ENCODE measurements around the gene MAST2. TPM values are rescaled to one million over a fixed set of nuclear protein-coding genes. Genes with fewer than 3 reads are reported as not detected.

MAST2 gene
- total RNA-seq, 4 donors from 2014 or later, result 44.9 to 78.3 (median 68.5) TPM

DNA sequence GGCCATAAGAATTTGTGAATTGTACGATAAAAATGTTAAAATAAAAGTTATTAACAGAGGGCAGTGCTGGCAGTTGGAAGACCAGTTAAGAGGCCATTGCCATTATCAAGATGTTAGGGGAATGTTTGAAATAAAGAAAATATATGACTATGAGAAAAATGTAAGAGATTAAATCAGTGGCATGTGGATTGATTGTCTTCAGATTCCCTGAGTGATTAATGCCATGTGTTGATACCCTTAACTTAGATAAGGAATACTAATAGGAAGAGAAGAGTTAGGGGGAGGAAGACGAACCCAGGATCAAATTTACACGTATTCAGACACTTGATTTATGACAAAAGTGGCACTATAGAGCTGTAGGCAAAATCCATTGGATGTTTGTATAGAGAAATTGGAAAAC, 173.2 kb downstream of the MAST2 start:
- H3K4me1 ChIP-seq, result peaks cover 5 to 22% (median 17%) of the 10 kb centered on the region in 4 donors
- H3K27ac ChIP-seq (replicated peaks in 1 of 4), result no peak overlapping the region
- 94% methylated on average over 3 of the region's 3 CpGs for WGBS
- peaks cover 0 to 8% (median 6%) of the 10 kb centered on the region in 4 donors for H3K9me3 ChIP-seq
- intact Hi-C loops (cut with DNase I), result no loop called here
- peaks cover 0 to 21% (median 4%) of the 10 kb centered on the region in 4 donors for H3K36me3 ChIP-seq
- TF ChIP-seq POLR2A (IDR thresholded peaks at IDR 0.05; ENCODE audit: low read depth) (no peak), POLR2AphosphoS5 (IDR thresholded peaks at IDR 0.05) (no peak), EP300 (IDR thresholded peaks at IDR 0.05) (no peak), CTCF (IDR thresholded peaks at IDR 0.05) (no peak)
- no peaks in the 10 kb centered on the region for H3K27me3 ChIP-seq
- DNase-seq (ENCODE audit: extremely low spot score), result no peak
- no peak overlapping the region for H3K4me3 ChIP-seq

- H3K36me3 ChIP-seq, result peaks cover 0 to 6% (median 0%) of the 10 kb centered on the region in 4 donors
- peaks cover 0 to 12% (median 12%) of the 10 kb centered on the region in 4 donors for H3K4me1 ChIP-seq
- no peaks in the 10 kb centered on the region for H3K27me3 ChIP-seq
- WGBS, result 31% methylated on average over 2 of the region's 2 CpGs
- no peak for DNase-seq (ENCODE audit: extremely low spot score)
- TF ChIP-seq POLR2A (IDR thresholded peaks at IDR 0.05; ENCODE audit: low read depth), result no peak
- no peak for TF ChIP-seq EP300 (IDR thresholded peaks at IDR 0.05)
- no peak for TF ChIP-seq POLR2AphosphoS5 (IDR thresholded peaks at IDR 0.05)
- no peak for TF ChIP-seq CTCF (IDR thresholded peaks at IDR 0.05)
- no peak overlapping the region for H3K4me3 ChIP-seq
- H3K27ac ChIP-seq (replicated peaks in 1 of 4), result peak overlapping the region in 1 of 4 donors; percentile 26
- intact Hi-C loops (cut with DNase I), result no loop called here
- peaks cover 0 to 8% (median 6%) of the 10 kb centered on the region in 4 donors for H3K9me3 ChIP-seq
These were observed 175.8 kb downstream of the MAST2 start for GRCh38 chr1:45979074-45979777.

GRCh38 chr1:45979778-45980176, 176.4 kb downstream of the MAST2 start:
- H3K27ac ChIP-seq (replicated peaks in 1 of 4), result peak overlapping the region in 1 of 4 donors; percentile 26
- peaks cover 0 to 12% (median 12%) of the 10 kb centered on the region in 4 donors for H3K4me1 ChIP-seq
- H3K27me3 ChIP-seq, result no peaks in the 10 kb centered on the region
- H3K36me3 ChIP-seq, result peaks cover 0 to 6% (median 0%) of the 10 kb centered on the region in 4 donors
- DNase-seq (ENCODE audit: extremely low spot score), result no peak
- intact Hi-C loops (cut with DNase I), result no loop called here
- H3K9me3 ChIP-seq, result peaks cover 0 to 8% (median 6%) of the 10 kb centered on the region in 4 donors
- TF ChIP-seq POLR2AphosphoS5 (IDR thresholded peaks at IDR 0.05), result no peak
- TF ChIP-seq POLR2A (IDR thresholded peaks at IDR 0.05; ENCODE audit: low read depth), result no peak
- TF ChIP-seq CTCF (IDR thresholded peaks at IDR 0.05), result no peak
- no peak for TF ChIP-seq EP300 (IDR thresholded peaks at IDR 0.05)
- H3K4me3 ChIP-seq, result no peak overlapping the region
- WGBS, result 87% methylated on average over 5 of the region's 5 CpGs

DNA sequence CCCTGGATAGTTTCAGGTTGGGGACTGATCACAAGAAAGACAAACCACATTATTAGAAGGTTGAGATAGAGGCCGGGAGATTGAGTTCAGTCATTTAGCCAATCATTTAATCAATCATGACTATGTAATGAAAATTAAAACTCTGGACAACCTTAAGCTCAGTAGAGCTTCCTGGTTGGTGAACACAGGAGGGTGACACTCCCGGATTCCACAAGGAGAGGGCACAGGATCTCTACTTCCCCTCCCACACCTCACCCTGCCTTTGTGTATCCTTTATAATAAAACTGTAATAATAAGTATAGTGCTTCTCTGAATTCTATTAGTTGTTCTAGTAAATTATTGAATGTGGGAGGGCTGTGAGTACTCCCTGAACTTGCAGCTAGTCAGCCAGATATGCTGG, 178.9 kb downstream of the MAST2 start:
- peaks cover 0 to 6% (median 0%) of the 10 kb centered on the region in 4 donors for H3K36me3 ChIP-seq
- WGBS, result 100% methylated on average over 2 of the region's 2 CpGs

More for the DNA sequence above, 178.9 kb downstream of the MAST2 start:
- Histone ChIP-seq H3K4me1 (peaks cover 0 to 12% (median 12%) of the 10 kb centered on the region in 4 donors), H3K27me3 (no peaks in the 10 kb centered on the region), H3K27ac (replicated peaks in 1 of 4) (no peak overlapping the region), H3K4me3 (no peak overlapping the region), H3K9me3 (peaks cover 0 to 8% (median 6%) of the 10 kb centered on the region in 4 donors)
- TF ChIP-seq CTCF (IDR thresholded peaks at IDR 0.05) (no peak), EP300 (IDR thresholded peaks at IDR 0.05) (no peak), POLR2AphosphoS5 (IDR thresholded peaks at IDR 0.05) (no peak), POLR2A (IDR thresholded peaks at IDR 0.05; ENCODE audit: low read depth) (no peak)
- DNase-seq (ENCODE audit: extremely low spot score), result no peak
- intact Hi-C loops (cut with DNase I), result no loop called here

Data from esophagus muscularis mucosa (tissue), 4 donors.